A549 (cell line): Measurements from ENCODE around the gene ZNF831. TPM values are rescaled to one million over a fixed set of nuclear protein-coding genes. Genes with fewer than 3 reads are reported as not detected.

Experiments used
- ATAC-seq, 2 experiments: fragments of 200-7000 bp in 1 of 2; fragments of >200 bp in 1 of 2; cut with Nextera tagmentation in 1 of 2; cut with Tn5 transposase in 1 of 2; 3 replicates each; pipeline versions ENCODE4 v1.8.0 to v1.9.1; 2018 to 2020; ENCODE audit warnings: mild to moderate bottlenecking in 1 of 2, moderate library complexity in 1 of 2
- CTCF ChIA-PET: fragments of 300-600 bp; sonication (Branson Sonifier 250); formaldehyde crosslinking; extraction: SDS; loops from one replicate; lab custom pipeline; 2021; ENCODE audit warnings: antibody characterized with exemption, inconsistent platforms; lab: Yijun Ruan, JAX
- POLR2A ChIA-PET: fragments of 350-600 bp; formaldehyde crosslinking; extraction: SDS; loops from one replicate; lab custom pipeline; 2021; ENCODE audit warnings: antibody characterized with exemption, inconsistent platforms; lab: Yijun Ruan, JAX
- DNase-seq, 2 experiments: peaks; one replicate each; pipeline versions ENCODE4 v3.0.0 to v3.0.0-alpha.2; 2011 to 2016; ENCODE audit warnings: low read depth in 1 of 2, low spot score in 1 of 2
- FAIRE-seq: peaks from 2 replicates; lab custom pipeline; 2011; peaks lifted over from hg19 to GRCh38; lab: Jason Lieb, UNC
- H3K27ac ChIP-seq, 2 experiments: fragments of >200 bp; sonication (Bioruptor Twin); formaldehyde crosslinking; 3 replicates each; pipeline ENCODE4 v1.5.1; 2016 to 2017
- H3K4me1 ChIP-seq: fragments of >200 bp; sonication (Bioruptor Twin); formaldehyde crosslinking; 3 replicates; pipeline ENCODE4 v1.6.1; 2016
- H3K4me2 ChIP-seq: fragments of >200 bp; sonication (Bioruptor Twin); formaldehyde crosslinking; 3 replicates; pipeline ENCODE4 v1.6.1; 2016
- H3K4me3 ChIP-seq: fragments of >200 bp; sonication (Bioruptor Twin); formaldehyde crosslinking; 3 replicates; pipeline ENCODE4 v1.5.1; 2016
- H3K9me3 ChIP-seq: fragments of >200 bp; sonication (Bioruptor Twin); formaldehyde crosslinking; 3 replicates; pipeline ENCODE4 v1.6.1; 2016
- CBX2 ChIP-seq: fragments of 200-600 bp; sonication (generic); IDR thresholded peaks from 2 replicates; pipeline ENCODE4 v1.6.1; 2016; ENCODE audit warnings: low read depth, mild to moderate bottlenecking, borderline replicate concordance
- CBX8 ChIP-seq: fragments of 200-600 bp; sonication (generic); IDR thresholded peaks from 2 replicates; pipeline ENCODE4 v1.6.1; 2016
- CHD2 ChIP-seq: fragments of 150-350 bp; IDR thresholded peaks from 2 replicates; pipeline ENCODE4 v1.6.1; 2014; ENCODE audit warnings: low read length; ENCODE audit not compliant: partially characterized antibody
- ESRRA ChIP-seq: fragments of 150-350 bp; IDR thresholded peaks from 2 replicates; pipeline ENCODE4 v1.6.1; 2014; ENCODE audit warnings: mild to moderate bottlenecking, low read length, borderline replicate concordance
- FOSB ChIP-seq: fragments of 250-450 bp; sonication (Bioruptor Pico); IDR thresholded peaks from 2 replicates; pipeline ENCODE4 v1.5.0; 2020; ENCODE audit warnings: mild to moderate bottlenecking, moderate library complexity
- FOSL2 ChIP-seq, 2 experiments: fragments of 450-650 bp in 1 of 2; fragments of >200 bp in 1 of 2; sonication (Bioruptor Twin) in 1 of 2; formaldehyde crosslinking; IDR thresholded peaks; 2 replicates each; pipeline versions ENCODE4 v1.5.0 to v1.6.1; 2016 to 2020; ENCODE audit warnings: mild to moderate bottlenecking in 1 of 2, moderate library complexity in 1 of 2
- HDAC2 ChIP-seq: fragments of 200-600 bp; sonication (generic); IDR thresholded peaks from 2 replicates; pipeline ENCODE4 v1.6.1; 2016
- HEYL ChIP-seq: fragments of 250-450 bp; sonication (Bioruptor Pico); IDR thresholded peaks from 2 replicates; pipeline ENCODE4 v1.8.0; 2021; ENCODE audit warnings: mild to moderate bottlenecking, moderate library complexity
- HOXA7 ChIP-seq: fragments of 250-450 bp; sonication (Bioruptor Pico); IDR thresholded peaks from 2 replicates; pipeline ENCODE4 v1.5.0; 2020; ENCODE audit warnings: mild to moderate bottlenecking, moderate library complexity
- HOXB13 ChIP-seq: fragments of 250-450 bp; sonication (Bioruptor Pico); IDR thresholded peaks from 2 replicates; pipeline ENCODE4 v1.5.0; 2020; ENCODE audit warnings: low read depth, mild to moderate bottlenecking, moderate library complexity
- KDM5A ChIP-seq: fragments of 200-600 bp; sonication (generic); IDR thresholded peaks from 2 replicates; pipeline ENCODE4 v1.6.1; 2016; ENCODE audit warnings: antibody characterized with exemption, mild to moderate bottlenecking
- NFE2L2 ChIP-seq: fragments of 150-350 bp; conservative IDR thresholded peaks from 2 replicates; pipeline ENCODE4 v1.6.1; 2014; ENCODE audit warnings: low read length
- NPAS2 ChIP-seq: fragments of 250-450 bp; sonication (Bioruptor Pico); IDR thresholded peaks from 2 replicates; pipeline ENCODE4 v1.8.0; 2022; ENCODE audit warnings: mild to moderate bottlenecking, moderate library complexity, borderline replicate concordance
- RCOR1 ChIP-seq: fragments of 150-350 bp; IDR thresholded peaks from 2 replicates; pipeline ENCODE4 v1.6.1; 2014; ENCODE audit warnings: antibody characterized with exemption, low read length, low read depth
- RFX5 ChIP-seq: fragments of 450-650 bp; IDR thresholded peaks from 2 replicates; pipeline ENCODE4 v1.7.1; 2014; ENCODE audit warnings: antibody characterized with exemption, mild to moderate bottlenecking, moderate library complexity
- SMC3 ChIP-seq: fragments of >200 bp; sonication (Bioruptor Twin); formaldehyde crosslinking; IDR thresholded peaks from 3 replicates; pipeline ENCODE4 v1.6.1; 2018; ENCODE audit warnings: inconsistent platforms
- ZFP36 ChIP-seq: fragments of 450-650 bp; IDR thresholded peaks from 2 replicates; pipeline ENCODE4 v1.6.1; 2014; ENCODE audit warnings: borderline replicate concordance; ENCODE audit not compliant: partially characterized antibody
- ZSCAN20 ChIP-seq: fragments of 250-450 bp; sonication (Bioruptor Pico); IDR thresholded peaks from 2 replicates; pipeline ENCODE4 v1.8.0; 2022; ENCODE audit warnings: mild to moderate bottlenecking, moderate library complexity
- WGBS: methylation state at CpG from one replicate; pipeline ENCODE4 v1.1.6; 2017; ENCODE audit errors: missing lambda C conversion rate; 5-methylcytosine and 5-hydroxymethylcytosine counted together
- polyA plus RNA-seq, 4 experiments: library from polyadenylated mRNA; depleted of rRNA in 3 of 4; stranded (reverse); fragments of >200 nt; fragmentation: RNase III in 1 of 4; extraction: RNeasy Plus Mini Kit Qiagen cat#74134 plus additional on column Dnase treatment in 1 of 4; gene quantifications; 2 replicates in 3 of 4; 3 replicates in 1 of 4; pipeline ENCODE4 v1.2.3, GENCODE V29; 2011 to 2017
- TF ChIP-seq, protein P1 (sequence below): fragments of 150-350 bp; IDR thresholded peaks from 2 replicates; pipeline ENCODE4 v1.6.1; 2014; ENCODE audit warnings: low read depth, mild to moderate bottlenecking, low read length
- TF ChIP-seq, protein P2 (sequence below): IDR thresholded peaks from 2 replicates; pipeline ENCODE4 v1.6.1; 2012
- TF ChIP-seq, protein P3 (sequence below): fragments of 450-650 bp; IDR thresholded peaks from 2 replicates; pipeline ENCODE4 v1.6.1; 2014; ENCODE audit warnings: antibody characterized with exemption

ZNF831 gene
- polyA plus RNA-seq, 2 of the 4 experiments (the other 2 are of a cell fraction) = not detected

DNA sequence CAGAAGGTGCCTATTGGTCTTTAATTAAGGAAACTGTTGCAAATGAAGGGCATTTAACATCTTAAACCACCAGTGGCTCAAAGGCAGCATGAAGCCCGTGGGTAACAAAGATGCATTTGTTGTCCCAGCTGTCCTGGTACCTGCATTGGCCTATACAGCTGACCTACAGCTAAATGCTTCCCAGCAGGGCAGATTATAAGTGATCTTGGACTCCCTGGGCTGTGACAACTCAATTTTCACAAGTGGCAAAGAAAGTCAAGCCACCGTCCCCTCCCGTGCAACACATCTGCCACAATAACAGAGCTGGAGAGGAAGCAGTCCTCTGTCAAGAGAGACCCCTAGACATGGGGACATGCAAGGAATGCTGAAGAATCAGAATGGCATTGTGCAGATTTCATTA lies 105.2 kb downstream of the ZNF831 start (continued):
- TF ChIP-seq ZFP36 (no peak), HEYL (no peak)

DNA sequence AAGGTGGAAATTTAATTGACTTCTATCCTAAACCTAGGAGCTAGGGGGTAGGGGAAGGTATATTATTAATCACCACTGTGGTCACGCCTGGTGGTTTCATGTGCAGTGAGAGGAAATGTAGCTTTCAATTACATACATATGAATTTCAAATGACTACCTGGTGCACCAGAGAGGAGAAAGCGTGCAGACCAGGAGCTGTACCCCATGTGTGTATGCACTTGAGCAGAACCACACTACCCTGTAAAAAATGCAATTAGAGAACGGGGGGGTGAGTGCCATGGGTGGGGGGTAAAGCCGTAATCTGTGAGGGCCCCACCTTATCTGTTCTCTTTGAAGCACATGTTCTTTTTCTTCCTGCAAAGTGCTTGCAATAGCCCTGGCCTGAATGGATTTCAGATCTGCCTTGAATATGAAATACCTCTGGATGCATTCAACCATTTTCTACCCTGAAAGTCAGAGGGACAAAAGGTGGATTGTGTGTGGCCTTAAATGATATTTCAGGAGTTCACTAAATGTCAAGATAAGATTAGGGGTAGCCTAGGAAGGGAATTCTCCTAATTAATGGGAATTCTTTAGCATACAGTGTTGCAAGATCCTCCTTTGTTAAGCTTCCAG lies 105.9 kb downstream of the ZNF831 start:
- CTCF ChIA-PET = interaction anchor here (0.7 to 1.1 kb wide), 3 partner anchors 28 to 400 kb away, joined by 3 read pairs; no protein-coding TSS in a partner anchor

DNA sequence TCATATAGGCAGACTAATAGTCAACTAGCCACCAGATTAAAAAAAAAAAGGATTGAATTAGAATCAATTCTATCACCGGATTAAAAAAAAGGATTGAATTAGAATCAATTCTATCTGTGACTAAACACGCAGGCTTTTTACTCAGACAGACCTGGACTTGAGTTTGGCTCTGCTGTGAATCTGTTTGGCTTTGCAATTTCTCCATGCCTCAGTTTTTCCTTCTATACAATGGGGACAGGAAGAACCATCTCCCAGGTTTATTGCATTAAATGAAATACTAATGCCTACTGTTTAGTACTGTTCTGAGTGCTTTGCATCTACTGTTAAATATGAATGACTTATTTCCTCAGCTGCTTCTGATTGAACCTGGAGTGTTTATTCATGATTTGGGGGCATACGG lies 106.8 kb downstream of the ZNF831 start:
- H3K9me3 ChIP-seq = no peaks in the 10 kb centered on the region
- POLR2A ChIA-PET = no interaction called here
- FAIRE-seq (no peak), DNase-seq (no peak), ATAC-seq (no peak)
- TF ChIP-seq, protein P1, sequence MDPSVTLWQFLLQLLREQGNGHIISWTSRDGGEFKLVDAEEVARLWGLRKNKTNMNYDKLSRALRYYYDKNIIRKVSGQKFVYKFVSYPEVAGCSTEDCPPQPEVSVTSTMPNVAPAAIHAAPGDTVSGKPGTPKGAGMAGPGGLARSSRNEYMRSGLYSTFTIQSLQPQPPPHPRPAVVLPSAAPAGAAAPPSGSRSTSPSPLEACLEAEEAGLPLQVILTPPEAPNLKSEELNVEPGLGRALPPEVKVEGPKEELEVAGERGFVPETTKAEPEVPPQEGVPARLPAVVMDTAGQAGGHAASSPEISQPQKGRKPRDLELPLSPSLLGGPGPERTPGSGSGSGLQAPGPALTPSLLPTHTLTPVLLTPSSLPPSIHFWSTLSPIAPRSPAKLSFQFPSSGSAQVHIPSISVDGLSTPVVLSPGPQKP = no peak
- TF ChIP-seq CBX8 (no peak), HEYL (no peak), NFE2L2 (no peak), KDM5A (no peak), HOXA7 (no peak), SMC3 (no peak), ESRRA (no peak), CBX2 (no peak), CHD2 (no peak), FOSL2 (IDR thresholded peaks at IDR 0.05) (no peak), FOSL2 (CRISPR knock-in tag; IDR thresholded peaks at IDR 0.05) (no peak), RFX5 (no peak), HDAC2 (no peak)
- TF ChIP-seq, protein P2, sequence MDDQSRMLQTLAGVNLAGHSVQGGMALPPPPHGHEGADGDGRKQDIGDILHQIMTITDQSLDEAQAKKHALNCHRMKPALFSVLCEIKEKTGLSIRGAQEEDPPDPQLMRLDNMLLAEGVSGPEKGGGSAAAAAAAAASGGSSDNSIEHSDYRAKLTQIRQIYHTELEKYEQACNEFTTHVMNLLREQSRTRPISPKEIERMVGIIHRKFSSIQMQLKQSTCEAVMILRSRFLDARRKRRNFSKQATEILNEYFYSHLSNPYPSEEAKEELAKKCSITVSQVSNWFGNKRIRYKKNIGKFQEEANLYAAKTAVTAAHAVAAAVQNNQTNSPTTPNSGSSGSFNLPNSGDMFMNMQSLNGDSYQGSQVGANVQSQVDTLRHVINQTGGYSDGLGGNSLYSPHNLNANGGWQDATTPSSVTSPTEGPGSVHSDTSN = no peak
- TF ChIP-seq, protein P3, sequence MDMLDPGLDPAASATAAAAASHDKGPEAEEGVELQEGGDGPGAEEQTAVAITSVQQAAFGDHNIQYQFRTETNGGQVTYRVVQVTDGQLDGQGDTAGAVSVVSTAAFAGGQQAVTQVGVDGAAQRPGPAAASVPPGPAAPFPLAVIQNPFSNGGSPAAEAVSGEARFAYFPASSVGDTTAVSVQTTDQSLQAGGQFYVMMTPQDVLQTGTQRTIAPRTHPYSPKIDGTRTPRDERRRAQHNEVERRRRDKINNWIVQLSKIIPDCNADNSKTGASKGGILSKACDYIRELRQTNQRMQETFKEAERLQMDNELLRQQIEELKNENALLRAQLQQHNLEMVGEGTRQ = no peak
- no peak overlapping the region for H3K4me2 ChIP-seq
- no peak overlapping the region for H3K4me3 ChIP-seq
- H3K4me1 ChIP-seq = no peaks in the 10 kb centered on the region
- H3K27ac ChIP-seq = no peak overlapping the region
- CTCF ChIA-PET = interaction anchor here (1.0 to 1.1 kb wide), 3 partner anchors 27 to 134 kb away, joined by 3 to 4 read pairs (median 3); no protein-coding TSS in a partner anchor
- WGBS = 53% methylated on average over 3 of the region's 3 CpGs

More for the DNA sequence above, 105.9 kb downstream of the ZNF831 start:
- 50% methylated on average over 4 of the region's 4 CpGs for WGBS
- no peak for ATAC-seq
- TF ChIP-seq KDM5A = no peak
- TF ChIP-seq CHD2 = no peak
- TF ChIP-seq HOXB13 (CRISPR knock-in tag) = no peak
- TF ChIP-seq NPAS2 (CRISPR knock-in tag) = no peak
- TF ChIP-seq ZSCAN20 = no peak
- TF ChIP-seq FOSB (CRISPR knock-in tag) = no peak
- no peak for TF ChIP-seq RCOR1
- Histone ChIP-seq H3K4me1 (no peaks in the 10 kb centered on the region), H3K4me3 (no peak overlapping the region), H3K27ac (no peak overlapping the region), H3K9me3 (no peaks in the 10 kb centered on the region), H3K4me2 (no peak overlapping the region)
- POLR2A ChIA-PET = no interaction called here
- no peak for FAIRE-seq
- DNase-seq = no peak
